Activated naive CD8-positive, alpha-beta T cell treated with anti-CD3 and anti-CD28 coated beads, Interleukin-2, amount 50 U/mL, for 24 hours (primary cell): ENCODE measurements around the gene KIF3A.

Experiments used
- ATAC-seq: fragments of 150-1000 bp; cut with Tn5 transposase; one replicate; pipeline ENCODE4 v1.10.0; 2021
- DNase-seq: peaks from one replicate; pipeline ENCODE4 v3.0.0; 2021
- H3K27ac Mint-ChIP-seq: one replicate; pipeline ENCODE4 v1.8.0; 2021; ENCODE audit warnings: mild to moderate bottlenecking, mixed read lengths
- H3K27me3 Mint-ChIP-seq: one replicate; pipeline ENCODE4 v1.8.0; 2021; ENCODE audit warnings: mixed read lengths
- H3K36me3 Mint-ChIP-seq: one replicate; pipeline ENCODE4 v1.8.0; 2021; ENCODE audit warnings: low read depth, mixed read lengths
- H3K4me1 Mint-ChIP-seq: one replicate; pipeline ENCODE4 v1.8.0; 2021; ENCODE audit warnings: mixed read lengths
- H3K4me3 Mint-ChIP-seq: one replicate; pipeline ENCODE4 v1.8.0; 2021; ENCODE audit warnings: mild to moderate bottlenecking, moderate library complexity, mixed read lengths
- H3K9me3 Mint-ChIP-seq: one replicate; pipeline ENCODE4 v1.8.0; 2021; ENCODE audit warnings: mixed read lengths

The KIF3A gene

DNA sequence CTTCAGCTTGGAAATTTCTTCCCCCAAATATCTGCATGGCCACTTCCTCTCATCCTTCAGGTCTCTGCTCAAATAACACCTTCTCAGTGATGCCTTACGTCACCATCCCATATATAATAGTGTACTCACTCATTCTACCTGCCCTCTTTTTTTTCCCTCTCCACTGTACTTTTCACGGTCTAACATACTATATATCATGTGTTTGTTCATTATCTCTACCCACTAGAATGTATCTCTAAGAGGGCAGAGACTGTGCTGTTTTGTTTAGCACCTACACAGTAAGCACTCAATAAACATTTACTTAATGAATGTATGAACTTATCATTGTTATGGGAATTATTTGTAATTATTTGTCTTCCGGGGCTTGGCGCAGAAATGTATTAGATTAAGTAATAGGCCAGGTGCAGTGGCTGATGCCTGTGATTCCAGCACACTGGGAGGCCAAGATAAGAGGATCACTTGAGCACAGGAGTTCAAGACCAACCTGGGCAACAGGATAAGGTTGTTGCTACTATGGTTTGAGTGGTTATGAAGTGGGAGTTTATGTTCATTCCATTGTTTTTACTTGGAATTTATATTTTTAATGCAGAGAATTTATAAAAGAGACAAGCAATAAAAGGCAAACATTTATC is 85.4 kb downstream of the KIF3A start:
- H3K27ac Mint-ChIP-seq, result no peak overlapping the region
- peaks cover 38% of the 10 kb centered on the region for H3K27me3 Mint-ChIP-seq
- H3K4me1 Mint-ChIP-seq, result peaks cover 12% of the 10 kb centered on the region
- ATAC-seq, result no peak
- peaks cover 1% of the 10 kb centered on the region for H3K36me3 Mint-ChIP-seq
- no peak for DNase-seq
- H3K4me3 Mint-ChIP-seq, result no peak overlapping the region
- peaks cover 23% of the 10 kb centered on the region for H3K9me3 Mint-ChIP-seq

GRCh38 chr5:132648355-132648754 is 89.0 kb downstream of the KIF3A start:
- ATAC-seq (no peak), DNase-seq (no peak)
- Mint-ChIP-seq H3K27me3 (peaks cover 10% of the 10 kb centered on the region), H3K4me1 (peaks cover 6% of the 10 kb centered on the region), H3K4me3 (no peak overlapping the region), H3K9me3 (peaks cover 23% of the 10 kb centered on the region), H3K27ac (no peak overlapping the region), H3K36me3 (peaks cover 16% of the 10 kb centered on the region)

- peaks cover 15% of the 10 kb centered on the region for H3K4me1 Mint-ChIP-seq
- DNase-seq, result no peak
- H3K27me3 Mint-ChIP-seq, result peaks cover 9% of the 10 kb centered on the region
- H3K9me3 Mint-ChIP-seq, result peaks cover 23% of the 10 kb centered on the region
- H3K36me3 Mint-ChIP-seq, result peaks cover 24% of the 10 kb centered on the region
- no peak overlapping the region for H3K4me3 Mint-ChIP-seq
- ATAC-seq, result no peak
- H3K27ac Mint-ChIP-seq, result no peak overlapping the region
Measured at GRCh38 chr5:132647473-132647872, 89.9 kb downstream of the KIF3A start.

GRCh38 chr5:132646583-132647266 is 90.6 kb downstream of the KIF3A start:
- H3K36me3 Mint-ChIP-seq, result peaks cover 30% of the 10 kb centered on the region
- H3K4me3 Mint-ChIP-seq, result no peak overlapping the region
- H3K4me1 Mint-ChIP-seq, result peaks cover 22% of the 10 kb centered on the region
- H3K27me3 Mint-ChIP-seq, result peaks cover 5% of the 10 kb centered on the region
- H3K27ac Mint-ChIP-seq, result no peak overlapping the region
- no peak for ATAC-seq
- DNase-seq, result no peak
- peaks cover 18% of the 10 kb centered on the region for H3K9me3 Mint-ChIP-seq

DNA sequence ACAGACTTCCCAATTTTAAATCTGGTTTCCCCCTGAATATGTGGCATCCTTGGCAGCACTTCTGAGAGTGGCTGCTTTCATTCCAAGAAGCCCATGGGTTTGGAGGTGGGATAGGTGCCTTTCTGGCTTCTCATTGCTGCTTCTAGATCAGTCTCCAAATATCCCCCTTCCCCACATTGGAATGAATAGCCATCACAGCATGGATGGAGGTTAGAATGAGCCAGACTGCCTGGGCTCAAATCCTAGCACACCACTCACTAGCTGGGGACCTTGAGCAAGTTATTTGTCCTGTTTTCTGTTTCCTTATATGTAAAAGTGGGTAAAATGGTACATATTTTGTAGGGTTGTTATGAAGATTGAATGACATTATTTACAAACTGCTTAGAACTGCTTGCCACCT is 93.2 kb downstream of the KIF3A start:
- H3K36me3 Mint-ChIP-seq, result peaks cover 40% of the 10 kb centered on the region
- H3K4me1 Mint-ChIP-seq, result peaks cover 42% of the 10 kb centered on the region
- H3K27ac Mint-ChIP-seq, result no peak overlapping the region

More for the DNA sequence above, 93.2 kb downstream of the KIF3A start:
- H3K27me3 Mint-ChIP-seq, result peaks cover 4% of the 10 kb centered on the region
- H3K9me3 Mint-ChIP-seq, result peaks cover 10% of the 10 kb centered on the region
- DNase-seq, result no peak
- no peak for ATAC-seq
- no peak overlapping the region for H3K4me3 Mint-ChIP-seq
